Astrocyte of the cerebellum (primary cell): ENCODE results near the gene OR10AG1.

Experiments
- DNase-seq: peaks from one replicate; pipeline ENCODE4 v3.0.0-alpha.2; 2011; ENCODE audit warnings: low read depth
- H3K4me3 ChIP-seq: 2 replicates; pipeline ENCODE4 v1.5.1; 2011; ENCODE audit warnings: mild to moderate bottlenecking, low read depth, low read length, moderate library complexity
- CTCF ChIP-seq: IDR thresholded peaks from 2 replicates; pipeline ENCODE4 v1.5.1; 2012; ENCODE audit warnings: low read length, low read depth, moderate library complexity, mild to moderate bottlenecking; ENCODE audit errors: missing control alignments
- in situ Hi-C: cut with HindIII; loops from 2 replicates; pipeline ENCODE4 v1.10.0; 2017; ENCODE audit warnings: low sequenced_read_pairs

Gene OR10AG1, protein sequence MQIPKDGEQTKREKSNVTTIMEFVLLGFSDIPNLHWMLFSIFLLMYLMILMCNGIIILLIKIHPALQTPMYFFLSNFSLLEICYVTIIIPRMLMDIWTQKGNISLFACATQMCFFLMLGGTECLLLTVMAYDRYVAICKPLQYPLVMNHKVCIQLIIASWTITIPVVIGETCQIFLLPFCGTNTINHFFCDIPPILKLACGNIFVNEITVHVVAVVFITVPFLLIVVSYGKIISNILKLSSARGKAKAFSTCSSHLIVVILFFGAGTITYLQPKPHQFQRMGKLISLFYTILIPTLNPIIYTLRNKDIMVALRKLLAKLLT

GRCh38 chr11:55969845-55970244 is at the start of gene OR10AG1:
OR10AG1 (minus strand) TSS chr11:55969945; CDS start chr11:55969907, 38 bp downstream.
- in situ Hi-C loops = no loop called here
- no peak for TF ChIP-seq CTCF
- no peak for DNase-seq
- no peak within 1 kb of the TSS for H3K4me3 ChIP-seq

DNA sequence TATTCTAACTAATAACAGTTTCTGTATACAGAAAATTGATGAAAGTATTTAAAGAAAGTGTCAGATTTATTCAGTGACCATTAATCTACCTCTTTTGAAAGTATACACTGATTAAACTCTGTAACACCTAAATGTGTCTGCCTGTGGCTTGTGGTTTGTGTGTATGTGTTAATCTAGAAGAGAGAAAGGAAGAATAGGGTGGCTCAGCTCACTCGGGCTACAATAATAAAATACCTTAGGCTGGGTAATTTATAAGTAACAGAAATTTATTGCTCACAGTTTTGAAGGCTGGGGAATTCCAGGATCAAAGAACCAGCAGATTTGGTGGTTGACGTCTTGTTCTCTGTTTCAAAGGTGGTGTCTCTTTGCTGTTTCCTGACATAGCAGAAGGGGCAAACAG is 44.1 kb upstream of the OR10AG1 start:
- DNase-seq = no peak
- in situ Hi-C loops = no loop called here
- TF ChIP-seq CTCF = no peak
- H3K4me3 ChIP-seq = no peak overlapping the region

DNA sequence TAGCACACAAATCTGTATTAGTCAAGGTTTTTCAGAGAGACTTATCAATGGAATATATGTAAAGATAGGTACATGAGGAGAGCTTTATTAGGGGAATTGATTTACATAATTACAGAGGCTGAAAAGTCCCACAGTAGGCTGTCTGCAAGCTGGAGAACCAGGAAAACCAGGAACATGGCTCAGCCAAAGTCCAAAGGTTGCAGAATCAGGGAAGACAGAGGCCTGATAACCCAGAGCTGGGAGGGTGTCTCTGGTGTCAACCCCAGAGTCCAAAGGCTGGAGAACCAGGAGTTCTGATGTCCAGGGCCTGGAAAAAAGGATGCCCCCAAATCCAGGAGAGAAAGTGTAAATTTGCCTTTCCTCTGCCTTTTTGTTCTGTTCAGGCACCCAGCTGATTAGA is 41.0 kb upstream of the OR10AG1 start:
- no peak for DNase-seq
- TF ChIP-seq CTCF = no peak
- no peak overlapping the region for H3K4me3 ChIP-seq
- in situ Hi-C loops = no loop called here

DNA sequence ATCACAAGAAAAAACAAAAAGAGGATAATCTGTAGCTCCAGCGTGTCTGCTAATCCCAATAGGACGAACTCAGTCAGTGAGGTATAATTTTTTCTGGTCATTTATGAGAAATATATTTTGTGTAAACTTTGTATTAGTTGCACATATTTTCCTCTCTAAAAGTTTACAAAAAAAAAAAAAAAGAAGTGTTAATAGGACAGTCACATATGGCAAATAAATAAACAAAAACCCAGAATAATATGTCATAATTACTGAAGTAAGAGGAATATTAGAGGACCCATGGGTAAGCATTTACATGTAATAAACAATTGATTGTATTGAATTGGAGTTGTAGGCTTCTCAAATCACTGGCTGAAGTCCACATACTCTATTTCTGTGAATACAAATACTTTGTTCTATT is 24.8 kb upstream of the OR10AG1 start, which contains the start of gene OR5F1:
Gene OR5F1 (minus strand): TSS at position 101 of the 400 bp plus-strand sequence. CDS start 0 bp downstream, at position 101.
- TF ChIP-seq CTCF = no peak
- in situ Hi-C loops = no loop called here
- no peak for DNase-seq
- no peak within 1 kb of the TSS for H3K4me3 ChIP-seq

GRCh38 chr11:55970935-55971334 is 1.2 kb upstream of the OR10AG1 start:
- no peak overlapping the region for H3K4me3 ChIP-seq
- no peak for TF ChIP-seq CTCF
- DNase-seq = no peak
- in situ Hi-C loops = no loop called here

DNA sequence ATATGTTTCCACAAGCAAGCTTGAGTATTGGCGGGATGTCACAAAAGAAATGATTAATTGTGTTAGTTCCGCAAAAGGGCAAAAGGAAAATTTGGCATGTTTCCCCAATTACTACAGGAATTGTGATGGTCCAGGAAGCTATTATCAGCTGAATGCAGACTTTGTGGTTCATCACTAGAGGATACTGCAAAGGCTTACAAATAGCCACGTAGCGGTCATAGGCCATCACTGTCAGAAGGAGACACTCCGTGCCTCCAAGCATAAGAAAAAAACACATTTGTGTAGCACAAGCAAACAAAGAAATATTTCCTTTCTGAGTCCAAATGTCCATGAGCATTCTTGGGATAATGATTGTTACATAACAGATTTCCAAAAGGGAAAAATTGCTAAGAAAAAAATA is 1.8 kb downstream of the OR10AG1 start:
- in situ Hi-C loops = no loop called here
- TF ChIP-seq CTCF = no peak
- H3K4me3 ChIP-seq = no peak overlapping the region
- DNase-seq = no peak
